Endothelial cell of umbilical vein (primary cell): ENCODE results near the gene NARS2. TPM values are rescaled to one million over a fixed set of nuclear protein-coding genes. Genes with fewer than 3 reads are reported as not detected.

Experiments used
- BruUV-seq: library from RNA; stranded (reverse); fragments of 400-500 nt; replicated peaks from 2 replicates; lab custom pipeline; 2021; lab: Mats Ljungman, UMichigan
- CTCF ChIA-PET: fragments of 300-600, 350-600 bp; sonication (Branson Sonifier 250); formaldehyde crosslinking; loops from one replicate; lab custom pipeline; 2021; ENCODE audit warnings: antibody characterized with exemption, inconsistent platforms; lab: Charles Lee
- POLR2A ChIA-PET: fragments of 300-600, 350-600 bp; sonication (Branson Sonifier 250); formaldehyde crosslinking; loops from one replicate; lab custom pipeline; 2021; ENCODE audit warnings: antibody characterized with exemption, inconsistent platforms; lab: Charles Lee
- DNase-seq: peaks from one replicate; pipeline ENCODE4 v3.0.0-alpha.2; 2011; ENCODE audit warnings: low read depth, low spot score
- FAIRE-seq: peaks from 2 replicates; lab custom pipeline; 2011; peaks lifted over from hg19 to GRCh38; lab: Jason Lieb, UNC
- H2AFZ ChIP-seq: 2 replicates; pipeline ENCODE4 v1.6.0; 2012; ENCODE audit warnings: low read depth, low read length, control low read depth, inconsistent platforms
- H3K27ac ChIP-seq: 2 replicates; pipeline ENCODE4 v1.5.1; 2011; ENCODE audit warnings: low read depth, mild to moderate bottlenecking, control low read depth, low read length, moderate library complexity; ENCODE audit not compliant: insufficient read depth
- H3K27me3 ChIP-seq, 2 experiments: 2 replicates each; pipeline versions ENCODE4 v1.6.0 to v1.6.1; 2011; ENCODE audit warnings: low read length in 2 of 2, mixed read lengths in 1 of 2; ENCODE audit not compliant: control insufficient read depth in 2 of 2, insufficient read depth in 2 of 2
- H3K36me3 ChIP-seq, 2 experiments: 2 replicates in 1 of 2; 3 replicates in 1 of 2; pipeline ENCODE4 v1.5.1; 2011; ENCODE audit warnings: low read length in 2 of 2, mild to moderate bottlenecking in 1 of 2, moderate library complexity in 1 of 2; ENCODE audit not compliant: control insufficient read depth in 2 of 2, insufficient read depth in 2 of 2; ENCODE audit errors: extremely low read depth in 1 of 2
- H3K4me1 ChIP-seq: 3 replicates; pipeline ENCODE4 v1.5.1; 2011; ENCODE audit warnings: mild to moderate bottlenecking, low read length; ENCODE audit not compliant: control insufficient read depth, insufficient read depth; ENCODE audit errors: extremely low read depth
- H3K4me2 ChIP-seq: 2 replicates; pipeline ENCODE4 v1.6.1; 2011; ENCODE audit warnings: low read length, control low read depth, mixed read lengths; ENCODE audit not compliant: insufficient read depth
- H3K4me3 ChIP-seq, 3 experiments: fragments of 200-600 bp in 1 of 3; sonication (generic), shearing (Covaris generic) in 1 of 3; replicated peaks in 1 of 3; 2 replicates each; pipeline ENCODE4 v1.5.1; 2011 to 2016; ENCODE audit warnings: control low read depth in 3 of 3, low read length in 3 of 3, mild to moderate bottlenecking in 2 of 3, inconsistent platforms in 1 of 3, low read depth in 1 of 3, moderate library complexity in 1 of 3; ENCODE audit not compliant: insufficient read depth in 1 of 3
- H3K79me2 ChIP-seq: 2 replicates; pipeline ENCODE4 v1.6.0; 2012; ENCODE audit warnings: low read length, inconsistent platforms; ENCODE audit not compliant: control insufficient read depth, insufficient read depth
- H3K9ac ChIP-seq: replicated peaks from 2 replicates; pipeline ENCODE3; 2011; ENCODE audit warnings: low read length, control low read depth; ENCODE audit not compliant: insufficient read depth; ENCODE audit errors: extremely low read depth
- H3K9me1 ChIP-seq: replicated peaks from 3 replicates; pipeline ENCODE4 v1.6.0; 2011; ENCODE audit warnings: mild to moderate bottlenecking, low read length; ENCODE audit not compliant: control insufficient read depth, insufficient read depth; ENCODE audit errors: extremely low read depth
- H3K9me3 ChIP-seq: replicated peaks from 2 replicates; pipeline ENCODE4 v1.5.1; 2012; ENCODE audit warnings: low read length, inconsistent platforms; ENCODE audit not compliant: control insufficient read depth, insufficient read depth
- H4K20me1 ChIP-seq: replicated peaks from 2 replicates; pipeline ENCODE3; 2011; ENCODE audit warnings: mild to moderate bottlenecking, low read length; ENCODE audit not compliant: control insufficient read depth, insufficient read depth; ENCODE audit errors: extremely low read depth
- CTCF ChIP-seq, 2 donors: IDR thresholded peaks; 1 replicate in 1 of 2; 2 replicates in 1 of 2; pipeline ENCODE4 v1.5.1; 2011; ENCODE audit warnings: low read length in 2 of 2, mild to moderate bottlenecking in 2 of 2, moderate library complexity in 2 of 2, control low read depth in 1 of 2, inconsistent platforms in 1 of 2, low read depth in 1 of 2; ENCODE audit not compliant: insufficient read depth in 1 of 2; ENCODE audit errors: extremely low read depth in 1 of 2
- EZH2 ChIP-seq: IDR thresholded peaks from 2 replicates; pipeline ENCODE4 v1.6.1; 2012; ENCODE audit warnings: borderline replicate concordance, low read depth, mild to moderate bottlenecking, moderate library complexity, low read length, inconsistent platforms; ENCODE audit not compliant: severe bottlenecking
- FOS ChIP-seq: IDR thresholded peaks from 2 replicates; pipeline ENCODE4 v1.6.1; 2011; ENCODE audit warnings: mild to moderate bottlenecking, low read length, moderate library complexity, borderline replicate concordance; ENCODE audit not compliant: insufficient read depth
- GATA2 ChIP-seq: IDR thresholded peaks from 2 replicates; pipeline ENCODE4 v1.7.0; 2011; ENCODE audit warnings: low read depth, mild to moderate bottlenecking, moderate library complexity, mixed read lengths, low read length; ENCODE audit not compliant: insufficient read length, insufficient read depth
- JUN ChIP-seq: IDR thresholded peaks from 2 replicates; pipeline ENCODE4 v1.6.1; 2011; ENCODE audit warnings: borderline replicate concordance, low read depth; ENCODE audit not compliant: insufficient read length, insufficient read depth
- MYC ChIP-seq: IDR thresholded peaks from one replicate; pipeline ENCODE4 v1.6.1; 2011; ENCODE audit warnings: mild to moderate bottlenecking, low read depth, low read length
- POLR2A ChIP-seq: IDR thresholded peaks from 2 replicates; pipeline ENCODE4 v1.6.1; 2012; ENCODE audit warnings: low read depth, mild to moderate bottlenecking, control low read depth, low read length
- POLR2AphosphoS5 ChIP-seq: IDR thresholded peaks from 2 replicates; pipeline ENCODE4 v1.6.1; 2012; ENCODE audit warnings: low read depth, mild to moderate bottlenecking, control low read depth, low read length, moderate library complexity; ENCODE audit not compliant: insufficient read depth
- dilution Hi-C: fragments of 300-500 bp; cut with MboI; formaldehyde crosslinking; loops from one replicate; pipeline ENCODE4 v1.15.0; 2019; ENCODE audit warnings: low sequenced_read_pairs; ENCODE audit not compliant: extremely low pct_ligation_motif_present
- intact Hi-C: fragments of 100-400 bp; cut with micrococcal nuclease; formaldehyde crosslinking; loops from one replicate; pipeline ENCODE4 v1.10.0; 2022
- polyA plus RNA-seq, 4 experiments: library from polyadenylated mRNA; depleted of rRNA in 3 of 4; stranded (reverse) in 3 of 4; unstranded in 1 of 4; fragments of >200 nt; gene quantifications; 2 replicates each; pipeline versions ENCODE4 v1.2.1 to v1.2.3, GENCODE V29; 2011 to 2012; ENCODE audit warnings: missing spikeins in 1 of 4
- total RNA-seq: library from RNA; stranded (reverse); gene quantifications from 2 replicates; pipeline ENCODE4 v1.2.3, GENCODE V29; 2021
- TF ChIP-seq, protein P1 (sequence below): IDR thresholded peaks from 2 replicates; pipeline ENCODE4 v1.6.1; 2011; ENCODE audit not compliant: insufficient read depth, insufficient read length

Gene NARS2
- total and polyA plus RNA-seq, 2 donors (not counting 3 experiments of a cell fraction or from before 2014, with no cell fraction given): 6.9 to 16.7 TPM

DNA sequence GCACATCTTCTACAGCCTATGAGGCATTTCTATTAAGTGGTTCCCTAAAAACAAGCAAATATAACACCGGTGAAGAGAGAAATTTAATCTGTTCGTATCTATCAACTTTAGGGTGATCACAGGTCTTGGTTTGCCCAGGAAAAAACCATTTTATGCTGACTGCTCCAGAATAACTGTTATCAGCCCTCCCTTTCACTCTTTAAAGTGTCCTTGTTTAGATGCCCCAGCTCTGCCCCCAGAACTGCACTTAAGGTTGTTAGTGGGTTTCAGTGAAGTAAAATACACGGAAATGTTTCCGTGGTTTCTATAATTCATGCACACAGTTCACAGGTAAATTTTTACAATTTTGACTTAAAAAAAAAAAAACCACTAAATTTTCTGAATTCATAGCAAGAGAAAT, 70.0 kb downstream of the NARS2 start:
- Histone ChIP-seq H2AFZ (no peak overlapping the region), H3K27ac (no peak overlapping the region), H3K9me3 (no peaks in the 10 kb centered on the region), H3K4me3 (no peak overlapping the region), H3K4me2 (no peak overlapping the region), H4K20me1 (no peaks in the 10 kb centered on the region), H3K9me1 (no peaks in the 10 kb centered on the region), H3K9ac (no peak overlapping the region), H3K4me1 (peaks cover 4% of the 10 kb centered on the region), H3K27me3 (no peaks in the 10 kb centered on the region), H3K36me3 (no peaks in the 10 kb centered on the region), H3K79me2 (no peaks in the 10 kb centered on the region)
- FAIRE-seq (no peak), DNase-seq (no peak)
- intact Hi-C loops: no loop called here
- dilution Hi-C loops: no loop called here
- BruUV-seq: no TSS peak
- no peak for TF ChIP-seq EZH2
- TF ChIP-seq FOS: no peak
- TF ChIP-seq, protein P1, sequence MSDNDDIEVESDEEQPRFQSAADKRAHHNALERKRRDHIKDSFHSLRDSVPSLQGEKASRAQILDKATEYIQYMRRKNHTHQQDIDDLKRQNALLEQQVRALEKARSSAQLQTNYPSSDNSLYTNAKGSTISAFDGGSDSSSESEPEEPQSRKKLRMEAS: no peak
- TF ChIP-seq JUN: no peak
- no peak for TF ChIP-seq POLR2AphosphoS5
- TF ChIP-seq CTCF (IDR thresholded peaks at IDR 0.05; ENCODE audit: extremely low read depth in 1 of 2, insufficient read depth in 1 of 2, low read depth in 1 of 2, low read length in 2 of 2): no peak
- no peak for TF ChIP-seq MYC
- no peak for TF ChIP-seq GATA2
- no peak for TF ChIP-seq POLR2A
- CTCF ChIA-PET: interaction anchor here (0.6 to 2.1 kb wide), 4 partner anchors 8 to 74 kb away, joined by 3 to 10 read pairs (median 4); no protein-coding TSS in a partner anchor
- POLR2A ChIA-PET: no interaction called here
